Activated CD8-positive, alpha-beta T cell treated with anti-CD3 and anti-CD28 coated beads, Interleukin-2, amount 10 ng/mL, durations not matched to agents 7 days and 5 days (primary cell): ENCODE data around the gene TBC1D19. TPM values are rescaled to one million over a fixed set of nuclear protein-coding genes. Genes with fewer than 3 reads are reported as not detected.
"Not testable (repeated sequence)": the region's sequence is repeated elsewhere in the genome, so short reads cannot be mapped to it uniquely, and the experiment has no call there.

Experiments used
- ATAC-seq: fragments of 150-1000 bp; cut with Tn5 transposase; one replicate; pipeline ENCODE4 v1.10.0; 2021; ENCODE audit warnings: moderate library complexity
- CTCF ChIA-PET: fragments of 350-600 bp; sonication (Branson Sonifier 250); formaldehyde crosslinking; loops from one replicate; lab custom pipeline; 2021; ENCODE audit warnings: antibody characterized with exemption; lab: Charles Lee
- POLR2A ChIA-PET: fragments of 350-600 bp; sonication (Branson Sonifier 250); formaldehyde crosslinking; loops from one replicate; lab custom pipeline; 2021; ENCODE audit warnings: antibody characterized with exemption; lab: Charles Lee
- DNase-seq: peaks from one replicate; pipeline ENCODE4 v3.0.0-alpha.2; 2020
- H3K27ac Mint-ChIP-seq: one replicate; pipeline ENCODE4 v1.8.0; 2021; ENCODE audit warnings: mild to moderate bottlenecking, mixed read lengths
- H3K27me3 Mint-ChIP-seq: one replicate; pipeline ENCODE4 v1.8.0; 2021; ENCODE audit warnings: low read depth, mixed read lengths
- H3K36me3 Mint-ChIP-seq: one replicate; pipeline ENCODE4 v1.8.0; 2021; ENCODE audit warnings: low read depth, mixed read lengths
- H3K4me1 Mint-ChIP-seq: one replicate; pipeline ENCODE4 v1.8.0; 2021; ENCODE audit warnings: low read depth, mixed read lengths
- H3K4me3 Mint-ChIP-seq: one replicate; pipeline ENCODE4 v1.8.0; 2021; ENCODE audit warnings: mild to moderate bottlenecking, mixed read lengths
- H3K9me3 Mint-ChIP-seq: one replicate; pipeline ENCODE4 v1.8.0; 2022; ENCODE audit warnings: mixed read lengths; ENCODE audit not compliant: insufficient read depth
- total RNA-seq, 2 experiments: library from RNA; stranded (reverse); gene quantifications; one replicate each; pipeline ENCODE4 v1.2.3, GENCODE V29; 2021

TBC1D19 gene
- total RNA-seq, 2 experiments from 2014 or later = 4.7 to 5.7 TPM

DNA sequence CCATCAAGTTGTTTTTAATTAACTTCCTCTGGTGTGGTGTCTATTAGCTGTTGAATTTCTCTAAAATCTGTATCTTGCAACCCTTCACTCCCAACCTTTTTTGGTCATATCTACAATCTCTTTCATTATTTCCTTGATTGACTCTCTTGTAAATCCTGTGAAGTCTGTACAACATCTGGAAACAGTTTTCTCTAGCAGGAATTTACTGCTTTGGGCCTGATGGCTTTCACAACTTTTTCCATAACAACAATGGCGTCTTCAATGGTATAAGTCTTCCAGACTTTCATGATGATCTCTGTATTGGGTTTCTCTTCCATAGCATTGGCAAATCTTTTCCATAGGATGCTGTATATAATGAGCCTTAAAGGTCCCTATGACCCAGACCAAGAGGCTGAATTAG, 49.0 kb downstream of the TBC1D19 start:
- Mint-ChIP-seq H3K27me3 (no peaks in the 10 kb centered on the region), H3K4me3 (no peak overlapping the region), H3K36me3 (peaks cover 1% of the 10 kb centered on the region), H3K4me1 (no peaks in the 10 kb centered on the region), H3K27ac (no peak overlapping the region), H3K9me3 (no peaks in the 10 kb centered on the region)
- ATAC-seq (no peak), DNase-seq (no peak)
- CTCF ChIA-PET = no interaction called here
- POLR2A ChIA-PET = no interaction called here

DNA sequence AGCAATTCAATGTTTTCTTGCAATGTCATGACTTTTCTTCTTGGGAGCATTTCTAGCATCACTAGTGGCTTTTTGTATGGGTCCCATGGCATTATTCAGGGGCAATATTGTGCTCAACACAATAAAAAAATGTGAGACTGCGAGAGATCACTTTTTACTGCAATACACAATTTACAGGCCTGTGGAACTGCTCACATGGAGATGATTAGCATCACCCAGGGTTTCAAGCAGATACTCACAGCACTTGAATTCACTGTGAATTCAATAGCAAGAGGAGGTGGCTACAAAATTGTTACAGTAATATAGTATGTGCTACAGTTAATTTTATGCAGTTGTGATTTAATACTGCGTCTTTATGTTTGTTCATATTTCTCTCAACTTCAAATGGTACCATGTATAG, 50.4 kb downstream of the TBC1D19 start:
- Mint-ChIP-seq H3K27me3 (no peaks in the 10 kb centered on the region), H3K4me1 (no peaks in the 10 kb centered on the region), H3K4me3 (no peak overlapping the region), H3K36me3 (peaks cover 2% of the 10 kb centered on the region), H3K9me3 (no peaks in the 10 kb centered on the region), H3K27ac (no peak overlapping the region)
- ChIA-PET CTCF (no interaction called here), POLR2A (no interaction called here)
- ATAC-seq (no peak), DNase-seq (no peak)

DNA sequence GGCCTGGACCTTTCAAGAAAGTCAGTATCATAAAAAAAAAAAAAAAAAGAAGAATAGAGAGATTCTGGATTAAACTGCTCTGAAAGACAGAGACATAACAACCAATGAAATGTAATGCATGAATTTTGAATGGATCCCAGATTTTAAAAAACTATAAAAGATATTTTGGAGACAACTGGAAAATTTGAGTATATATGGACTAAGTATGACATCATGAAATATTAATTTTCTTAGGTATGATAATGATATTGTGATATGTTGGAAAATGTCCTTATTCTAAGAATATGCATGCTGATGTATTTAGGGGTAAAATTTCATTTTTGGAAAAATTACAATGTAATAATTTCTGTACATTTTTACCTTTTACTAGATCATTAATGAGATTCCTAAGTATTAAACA, 52.6 kb downstream of the TBC1D19 start:
- no peaks in the 10 kb centered on the region for H3K4me1 Mint-ChIP-seq
- H3K27me3 Mint-ChIP-seq = no peaks in the 10 kb centered on the region
- no peak overlapping the region for H3K4me3 Mint-ChIP-seq
- ChIA-PET POLR2A (no interaction called here), CTCF (no interaction called here)
- ATAC-seq = no peak
- peaks cover 11% of the 10 kb centered on the region for H3K36me3 Mint-ChIP-seq
- DNase-seq = no peak
- peaks cover under 1% of the 10 kb centered on the region for H3K9me3 Mint-ChIP-seq
- H3K27ac Mint-ChIP-seq = no peak overlapping the region

DNA sequence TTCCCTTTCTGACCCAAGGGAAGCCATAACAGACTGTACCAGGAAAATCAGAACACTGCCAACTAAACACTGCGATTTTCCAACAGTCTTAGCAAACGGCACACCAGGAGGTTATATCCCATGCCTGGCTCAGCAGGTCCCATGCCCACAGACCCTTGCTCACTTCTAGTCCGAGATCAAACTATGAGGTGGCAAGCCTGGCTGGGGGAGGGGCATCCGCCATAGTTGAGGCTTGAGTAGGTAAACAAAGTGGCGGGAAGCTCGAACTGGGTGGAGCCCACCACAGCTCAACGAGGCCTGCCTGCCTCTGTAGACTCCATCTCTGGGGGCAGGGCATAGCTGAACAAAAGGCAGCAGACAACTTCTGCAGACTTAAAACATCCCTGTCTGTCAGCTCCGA, 56.8 kb downstream of the TBC1D19 start:
- DNase-seq, CTCF ChIA-PET, ATAC-seq, H3K4me1 Mint-ChIP-seq, POLR2A ChIA-PET, H3K27me3 Mint-ChIP-seq, H3K9me3 Mint-ChIP-seq, H3K27ac Mint-ChIP-seq, H3K4me3 Mint-ChIP-seq: not testable (repeated sequence)
- H3K36me3 Mint-ChIP-seq = peaks cover 13% of the 10 kb centered on the region

DNA sequence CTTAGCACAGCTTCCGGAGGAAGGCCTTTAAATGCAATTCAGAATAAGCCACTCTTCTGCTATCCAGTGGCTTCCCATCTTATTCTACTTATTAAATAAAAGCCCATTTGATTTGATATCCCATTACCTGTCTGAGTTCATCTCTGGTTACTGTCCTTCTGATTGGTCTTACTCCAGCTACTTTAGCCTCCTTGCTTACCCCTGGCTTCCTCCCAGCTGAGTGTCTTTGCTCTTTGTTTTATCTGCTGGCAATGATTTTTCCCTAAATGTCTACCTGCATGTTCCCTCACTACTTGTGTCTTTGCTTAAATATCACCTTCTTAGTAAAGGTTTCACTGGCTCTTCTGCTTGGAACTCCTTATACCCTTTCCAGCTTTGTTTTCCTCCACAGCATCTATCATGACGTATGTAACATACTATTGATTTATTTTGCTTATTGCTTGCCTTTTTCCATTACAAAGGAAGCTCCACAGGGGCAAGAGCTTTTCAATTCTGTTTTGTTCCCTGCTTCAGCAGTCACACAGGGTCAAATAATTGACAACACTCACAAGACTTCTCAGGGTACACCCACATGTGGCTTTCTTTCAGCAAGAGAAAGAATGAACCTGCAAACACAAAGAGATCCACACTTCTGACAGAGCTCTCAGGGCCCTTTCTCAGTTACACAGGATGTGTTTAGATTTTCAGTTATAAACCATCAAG, 63.8 kb downstream of the TBC1D19 start:
- Mint-ChIP-seq H3K4me1 (no peaks in the 10 kb centered on the region), H3K27me3 (no peaks in the 10 kb centered on the region), H3K4me3 (no peak overlapping the region), H3K9me3 (no peaks in the 10 kb centered on the region), H3K36me3 (no peaks in the 10 kb centered on the region), H3K27ac (no peak overlapping the region)
- DNase-seq = no peak
- ATAC-seq = no peak
- CTCF ChIA-PET = no interaction called here
- POLR2A ChIA-PET = no interaction called here

DNA sequence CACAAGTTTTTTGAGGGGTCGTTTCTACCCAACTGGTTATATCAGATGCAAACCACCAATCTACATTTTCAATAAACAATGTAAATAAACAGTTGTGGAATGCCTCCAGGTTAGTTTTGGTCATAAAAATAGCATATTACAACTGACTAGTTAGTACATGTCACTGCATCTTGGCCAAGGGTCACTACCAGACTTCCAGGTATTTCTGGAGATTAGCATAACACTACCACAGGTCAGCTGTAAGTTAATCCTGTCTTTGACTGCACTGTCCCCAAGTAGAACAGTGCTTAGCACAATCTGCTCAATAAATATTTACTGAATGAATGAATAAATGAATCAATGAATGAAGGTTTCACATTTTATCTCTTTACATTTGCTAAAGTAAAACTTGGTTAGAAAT, 64.4 kb downstream of the TBC1D19 start:
- Mint-ChIP-seq H3K4me3 (no peak overlapping the region), H3K9me3 (no peaks in the 10 kb centered on the region), H3K4me1 (no peaks in the 10 kb centered on the region), H3K36me3 (no peaks in the 10 kb centered on the region), H3K27ac (no peak overlapping the region), H3K27me3 (no peaks in the 10 kb centered on the region)
- POLR2A ChIA-PET = no interaction called here
- DNase-seq = no peak
- CTCF ChIA-PET = no interaction called here
- no peak for ATAC-seq

DNA sequence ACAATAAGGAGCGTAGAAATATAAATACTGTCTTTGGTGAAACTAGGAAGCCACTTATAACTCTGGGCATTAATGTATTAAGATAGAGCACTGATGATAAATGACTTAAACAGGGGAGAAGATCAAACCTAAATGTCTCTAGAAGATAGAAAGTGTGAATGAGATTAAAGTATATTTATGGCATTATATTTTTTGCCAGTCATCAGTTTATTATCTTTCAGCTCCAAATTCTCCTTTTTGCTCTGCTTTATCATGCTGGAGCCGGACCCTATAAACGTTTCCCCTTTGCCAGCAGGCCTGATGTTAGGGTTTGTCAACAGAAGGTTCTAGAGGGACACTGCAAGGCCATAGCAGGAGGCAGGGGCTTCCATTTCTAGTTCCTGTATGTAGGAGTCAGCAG, 76.4 kb downstream of the TBC1D19 start:
- ATAC-seq (no peak), DNase-seq (no peak)
- Mint-ChIP-seq H3K4me3 (no peak overlapping the region), H3K36me3 (peaks cover 2% of the 10 kb centered on the region), H3K27me3 (no peaks in the 10 kb centered on the region), H3K27ac (no peak overlapping the region), H3K9me3 (no peaks in the 10 kb centered on the region), H3K4me1 (no peaks in the 10 kb centered on the region)
- ChIA-PET CTCF (no interaction called here), POLR2A (no interaction called here)

DNA sequence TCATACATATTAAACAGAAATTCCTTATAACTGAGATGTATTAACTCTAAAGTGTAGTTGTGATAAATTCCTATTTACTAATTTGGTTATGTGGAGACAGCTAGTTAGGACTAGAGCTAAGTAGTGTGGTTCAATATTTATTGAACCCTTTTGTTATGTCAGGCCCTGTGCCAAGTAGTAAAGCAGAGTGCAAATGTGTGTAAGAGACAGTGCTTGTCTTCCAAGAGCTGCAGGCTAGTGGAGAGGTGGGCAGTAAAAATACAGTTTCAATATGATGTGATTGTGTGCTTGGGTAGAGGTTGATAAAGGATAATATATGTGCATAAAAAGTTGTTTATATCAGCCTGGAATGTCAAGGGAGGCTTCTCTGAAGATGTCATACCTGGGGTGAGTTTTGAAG, 80.0 kb downstream of the TBC1D19 start:
- H3K36me3 Mint-ChIP-seq = no peaks in the 10 kb centered on the region
- H3K27ac Mint-ChIP-seq = peak overlapping the region; percentile 37
- ChIA-PET POLR2A (no interaction called here), CTCF (interaction anchor here (1.0 kb wide), 1 partner anchor 384 kb away, joined by 3 read pairs; no protein-coding TSS in a partner anchor)
- no peak overlapping the region for H3K4me3 Mint-ChIP-seq
- no peaks in the 10 kb centered on the region for H3K9me3 Mint-ChIP-seq
- DNase-seq (no peak), ATAC-seq (no peak)
- no peaks in the 10 kb centered on the region for H3K27me3 Mint-ChIP-seq
- no peaks in the 10 kb centered on the region for H3K4me1 Mint-ChIP-seq

DNA sequence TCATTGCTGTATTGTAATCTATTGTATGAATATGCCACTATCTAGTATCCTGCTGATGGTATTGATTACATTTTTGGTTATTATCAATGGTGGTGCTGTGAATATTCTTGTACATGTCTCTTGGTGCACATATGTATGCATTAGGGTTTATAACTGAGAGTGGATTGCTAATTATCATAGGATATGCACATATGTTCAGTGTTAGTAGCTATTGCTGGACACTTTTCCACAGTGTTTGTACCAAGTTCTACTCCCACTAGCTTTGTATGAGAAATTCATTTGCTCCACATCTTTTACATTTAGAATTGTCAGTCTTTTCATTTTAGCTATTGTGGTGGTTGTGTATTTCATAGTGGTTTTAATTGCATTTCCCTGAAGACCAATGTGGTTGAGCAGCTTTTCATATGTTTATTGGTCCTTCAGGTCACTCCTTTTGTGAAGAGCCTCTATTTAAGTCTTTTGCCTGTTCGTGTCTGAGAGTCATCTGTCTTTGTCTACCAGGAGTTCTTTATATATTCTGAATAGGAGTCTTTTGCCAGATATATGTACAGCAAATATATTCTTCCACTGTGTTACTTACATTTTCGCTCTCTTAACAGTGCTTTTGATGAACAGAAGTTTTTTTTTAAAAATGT, 87.1 kb downstream of the TBC1D19 start:
- H3K36me3 Mint-ChIP-seq = no peaks in the 10 kb centered on the region
- H3K9me3 Mint-ChIP-seq = no peaks in the 10 kb centered on the region
- no peaks in the 10 kb centered on the region for H3K4me1 Mint-ChIP-seq
- ChIA-PET POLR2A (no interaction called here), CTCF (interaction anchor here (0.6 kb wide), 2 partner anchors 62 to 81 kb away, joined by 3 read pairs; no protein-coding TSS in a partner anchor)
- H3K27me3 Mint-ChIP-seq = no peaks in the 10 kb centered on the region
- no peak overlapping the region for H3K4me3 Mint-ChIP-seq
- no peak for ATAC-seq
- no peak for DNase-seq
- H3K27ac Mint-ChIP-seq = no peak overlapping the region

DNA sequence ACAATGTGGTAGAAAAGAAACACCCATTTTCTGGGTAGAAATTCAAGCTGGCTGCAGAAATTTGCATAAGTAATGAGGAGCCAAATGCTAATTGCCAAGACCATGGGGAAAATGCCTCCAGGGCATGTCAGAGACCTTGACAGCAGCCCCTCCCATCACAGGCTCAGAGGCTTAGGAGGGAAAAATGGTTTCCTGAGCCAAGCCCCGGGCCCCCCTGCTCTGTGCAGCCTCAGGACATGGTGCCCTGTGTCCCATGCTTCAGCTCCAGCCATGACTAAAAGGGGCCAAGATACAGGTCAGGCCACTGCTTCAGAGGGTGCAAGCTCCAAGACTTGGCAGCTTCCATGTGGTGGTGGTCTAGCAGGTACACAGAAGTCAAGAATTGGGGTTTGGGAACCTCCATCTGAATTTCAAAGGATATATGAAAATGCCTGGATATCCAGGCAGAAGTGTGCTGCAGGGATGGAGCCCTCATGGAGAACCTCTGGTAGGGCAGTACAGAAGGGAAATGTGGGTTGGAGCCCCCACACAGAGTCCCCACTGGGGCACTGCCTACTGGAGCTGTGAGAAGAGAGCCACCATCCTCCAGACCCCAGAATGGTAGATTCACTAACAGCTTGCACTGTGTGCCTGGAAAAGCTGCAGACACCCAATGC, 95.3 kb downstream of the TBC1D19 start:
- H3K27ac Mint-ChIP-seq, POLR2A ChIA-PET, H3K9me3 Mint-ChIP-seq, CTCF ChIA-PET, DNase-seq, H3K27me3 Mint-ChIP-seq, H3K4me3 Mint-ChIP-seq, H3K4me1 Mint-ChIP-seq, ATAC-seq: not testable (repeated sequence)
- H3K36me3 Mint-ChIP-seq = peaks cover 18% of the 10 kb centered on the region

DNA sequence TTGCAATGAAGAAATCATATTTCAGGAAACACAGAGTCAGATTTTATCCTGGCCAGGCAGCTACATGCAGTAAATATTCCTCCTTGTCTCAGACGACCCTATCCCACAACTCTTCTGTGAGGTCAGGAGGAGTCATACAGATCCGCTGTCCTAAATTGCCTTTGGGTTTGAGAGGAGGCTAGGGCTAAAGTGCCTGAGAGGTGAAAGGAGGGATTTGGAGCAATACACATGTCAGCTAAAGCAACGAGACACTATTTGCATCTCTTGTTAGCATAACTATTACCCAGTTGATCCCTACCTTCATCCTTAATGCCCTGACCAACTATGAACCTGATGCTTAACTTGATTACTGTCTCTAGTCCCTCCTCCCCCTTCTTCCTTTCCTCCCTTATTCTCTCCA, 98.6 kb downstream of the TBC1D19 start:
- Mint-ChIP-seq H3K27me3 (no peaks in the 10 kb centered on the region), H3K27ac (no peak overlapping the region), H3K9me3 (peaks cover 9% of the 10 kb centered on the region), H3K4me1 (no peaks in the 10 kb centered on the region), H3K4me3 (no peak overlapping the region), H3K36me3 (peaks cover 15% of the 10 kb centered on the region)
- ChIA-PET CTCF (no interaction called here), POLR2A (no interaction called here)
- no peak for DNase-seq
- no peak for ATAC-seq

DNA sequence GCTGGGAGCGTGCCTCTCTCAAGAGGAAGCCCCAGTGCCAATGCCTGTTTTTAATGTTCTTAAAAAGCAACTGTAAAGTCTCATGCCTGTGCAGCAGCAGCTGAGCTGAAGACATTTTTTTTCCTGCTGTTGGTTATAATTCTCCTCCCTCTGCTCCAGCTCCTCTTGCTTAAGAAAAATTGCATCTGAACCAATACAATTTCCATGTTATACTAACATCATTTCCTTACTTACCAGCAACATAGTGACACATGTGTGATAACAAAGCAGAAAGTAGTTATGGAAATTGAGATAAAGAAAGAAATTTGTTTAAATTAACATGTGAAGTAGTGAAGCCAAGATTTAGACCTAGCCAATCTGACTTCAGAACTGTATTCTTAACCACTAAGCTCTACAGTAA, 101.4 kb downstream of the TBC1D19 start:
- H3K9me3 Mint-ChIP-seq = no peaks in the 10 kb centered on the region
- POLR2A ChIA-PET = no interaction called here
- CTCF ChIA-PET = no interaction called here

More for the DNA sequence above, 101.4 kb downstream of the TBC1D19 start:
- Mint-ChIP-seq H3K4me1 (no peaks in the 10 kb centered on the region), H3K36me3 (peaks cover under 1% of the 10 kb centered on the region), H3K4me3 (no peak overlapping the region), H3K27me3 (no peaks in the 10 kb centered on the region), H3K27ac (no peak overlapping the region)
- ATAC-seq (no peak), DNase-seq (no peak)
